ENCODE data around the gene CRX. TPM values are rescaled to one million over a fixed set of nuclear protein-coding genes. Genes with fewer than 3 reads are reported as not detected.
"Not testable (repeated sequence)": the region's sequence is repeated elsewhere in the genome, so short reads cannot be mapped to it uniquely, and the experiment has no call there.

Gene CRX
- total RNA-seq, 1 experiment from 2014 or later: not detected

GRCh38 chr19:47854459-47854858 is 32.7 kb downstream of the CRX start:
- no peak for TF ChIP-seq CTCF (IDR thresholded peaks at IDR 0.05; ENCODE audit: unreplicated experiment)
- H3K9me3 Mint-ChIP-seq (ENCODE audit: unreplicated experiment): no peaks in the 10 kb centered on the region
- no peak overlapping the region for H3K4me3 Mint-ChIP-seq (ENCODE audit: unreplicated experiment)
- CTCF ChIA-PET: no interaction called here
- peaks cover 41% of the 10 kb centered on the region for H3K27me3 Mint-ChIP-seq (ENCODE audit: insufficient read depth, unreplicated experiment)
- no peak for DNase-seq (ENCODE audit: unreplicated experiment)
- POLR2A ChIA-PET: no interaction called here
- H3K36me3 Mint-ChIP-seq (ENCODE audit: insufficient read depth, unreplicated experiment): no peaks in the 10 kb centered on the region
- no peak overlapping the region for H3K27ac Mint-ChIP-seq (ENCODE audit: low read depth, unreplicated experiment)
- intact Hi-C loops (cut with micrococcal nuclease): no loop called here
- BruUV-seq (replicated peaks): no TSS peak
- H3K4me1 Mint-ChIP-seq (ENCODE audit: insufficient read depth, unreplicated experiment): peaks cover 4% of the 10 kb centered on the region

DNA sequence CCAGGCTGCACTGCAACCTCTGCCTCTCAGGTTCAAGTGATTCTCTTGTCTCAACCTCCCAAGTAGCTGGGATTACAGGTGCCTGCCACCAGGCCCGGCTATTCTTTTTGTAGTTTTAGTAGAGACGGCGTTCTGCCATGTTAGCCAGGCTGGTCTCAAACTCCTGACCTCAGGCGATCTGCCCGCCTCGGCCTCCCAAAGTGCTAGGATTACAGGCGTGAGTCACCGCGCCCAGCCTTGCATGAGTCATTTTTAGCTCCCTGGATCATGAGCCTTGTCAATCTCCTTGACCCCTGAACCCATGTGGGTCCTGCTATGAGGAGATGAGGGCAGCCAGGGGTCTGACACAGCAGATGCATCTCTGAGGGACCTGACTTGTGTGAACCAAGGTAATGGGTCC is 36.5 kb downstream of the CRX start:
- intact Hi-C loops (cut with micrococcal nuclease); H3K27me3 Mint-ChIP-seq (ENCODE audit: insufficient read depth, unreplicated experiment); BruUV-seq (replicated peaks); H3K36me3 Mint-ChIP-seq (ENCODE audit: insufficient read depth, unreplicated experiment); H3K27ac Mint-ChIP-seq (ENCODE audit: low read depth, unreplicated experiment); H3K4me1 Mint-ChIP-seq (ENCODE audit: insufficient read depth, unreplicated experiment); H3K4me3 Mint-ChIP-seq (ENCODE audit: unreplicated experiment); POLR2A ChIA-PET; H3K9me3 Mint-ChIP-seq (ENCODE audit: unreplicated experiment): not testable (repeated sequence)
- peak; percentile 75 for DNase-seq (ENCODE audit: unreplicated experiment)
- CTCF ChIA-PET: interaction anchor here (1.1 to 1.5 kb wide), 2 partner anchors 11 to 68 kb away, joined by 3 read pairs; no protein-coding TSS in a partner anchor

GRCh38 chr19:47858646-47859285 is 37.0 kb downstream of the CRX start, which contains the start of gene TPRX2:
Gene TPRX2 (plus strand): TSS chr19:47859235. CDS start chr19:47859247, 12 bp downstream.
- H3K27ac Mint-ChIP-seq (ENCODE audit: low read depth, unreplicated experiment); POLR2A ChIA-PET; DNase-seq (ENCODE audit: unreplicated experiment); H3K4me3 Mint-ChIP-seq (ENCODE audit: unreplicated experiment); H3K4me1 Mint-ChIP-seq (ENCODE audit: insufficient read depth, unreplicated experiment); BruUV-seq (replicated peaks); H3K27me3 Mint-ChIP-seq (ENCODE audit: insufficient read depth, unreplicated experiment); H3K36me3 Mint-ChIP-seq (ENCODE audit: insufficient read depth, unreplicated experiment); intact Hi-C loops (cut with micrococcal nuclease); H3K9me3 Mint-ChIP-seq (ENCODE audit: unreplicated experiment): not testable (repeated sequence)
- CTCF ChIA-PET: interaction anchor here (1.1 to 1.5 kb wide), 2 partner anchors 10 to 69 kb away, joined by 3 read pairs; no protein-coding TSS in a partner anchor

- not testable (repeated sequence) for BruUV-seq (replicated peaks)
- intact Hi-C loops (cut with micrococcal nuclease): loop anchor here (5.0 kb wide), 1 partner anchor 148 kb away; the partner anchor contains the start of gene EHD2
Observed at GRCh38 chr19:47859838-47860237, 38.1 kb downstream of the CRX start.

DNA sequence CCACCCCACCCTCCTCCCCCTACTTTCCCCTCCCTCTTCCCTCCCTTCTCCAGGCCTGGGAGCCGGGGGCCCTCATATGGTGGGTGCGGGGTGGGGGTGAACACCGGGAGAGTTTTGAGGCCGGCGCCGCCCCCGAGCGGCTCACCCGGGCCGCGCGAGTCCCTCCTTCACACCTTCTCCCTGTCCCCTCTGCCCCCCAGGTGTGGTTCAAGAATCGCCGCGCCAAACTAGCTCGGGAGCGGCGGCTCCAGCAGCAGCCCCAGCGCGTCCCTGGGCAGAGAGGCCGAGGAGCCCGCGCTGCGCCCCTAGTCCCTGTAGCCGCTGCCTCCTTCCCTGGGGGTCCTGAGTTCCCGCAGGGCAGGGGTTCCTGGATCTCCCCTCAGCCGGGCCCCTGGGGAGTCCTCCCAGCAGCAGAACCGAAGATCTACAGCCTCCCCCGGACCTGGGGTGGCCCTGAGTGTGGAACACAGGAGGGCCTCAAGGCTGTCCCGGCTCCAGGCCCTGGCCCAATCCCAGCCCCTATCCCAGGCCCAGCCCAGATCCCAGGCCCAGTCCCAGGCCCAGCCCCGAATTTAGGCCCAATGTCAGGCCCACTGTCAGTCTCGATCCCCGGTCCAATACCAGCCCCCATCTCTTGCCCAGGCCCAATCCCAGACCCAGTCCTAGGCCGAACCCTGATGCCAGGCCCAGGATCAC is 39.0 kb downstream of the CRX start:
- Mint-ChIP-seq H3K27me3 (ENCODE audit: insufficient read depth, unreplicated experiment) (no peaks in the 10 kb centered on the region), H3K4me1 (ENCODE audit: insufficient read depth, unreplicated experiment) (no peaks in the 10 kb centered on the region), H3K27ac (ENCODE audit: low read depth, unreplicated experiment) (no peak overlapping the region), H3K36me3 (ENCODE audit: insufficient read depth, unreplicated experiment) (no peaks in the 10 kb centered on the region), H3K9me3 (ENCODE audit: unreplicated experiment) (no peaks in the 10 kb centered on the region), H3K4me3 (ENCODE audit: unreplicated experiment) (no peak overlapping the region)
- POLR2A ChIA-PET: no interaction called here
- intact Hi-C loops (cut with micrococcal nuclease): loop anchor here (5.0 kb wide), 1 partner anchor 148 kb away; the partner anchor contains the start of gene EHD2
- CTCF ChIA-PET: no interaction called here
- BruUV-seq (replicated peaks): no TSS peak
- no peak for TF ChIP-seq CTCF (IDR thresholded peaks at IDR 0.05; ENCODE audit: unreplicated experiment)
- DNase-seq (ENCODE audit: unreplicated experiment): no peak

More at GRCh38 chr19:47859838-47860237, 38.1 kb downstream of the CRX start:
- H3K36me3 Mint-ChIP-seq (ENCODE audit: insufficient read depth, unreplicated experiment); H3K27me3 Mint-ChIP-seq (ENCODE audit: insufficient read depth, unreplicated experiment); DNase-seq (ENCODE audit: unreplicated experiment); H3K4me1 Mint-ChIP-seq (ENCODE audit: insufficient read depth, unreplicated experiment); POLR2A ChIA-PET; CTCF ChIA-PET; H3K27ac Mint-ChIP-seq (ENCODE audit: low read depth, unreplicated experiment); H3K4me3 Mint-ChIP-seq (ENCODE audit: unreplicated experiment); H3K9me3 Mint-ChIP-seq (ENCODE audit: unreplicated experiment): not testable (repeated sequence)

Data from MCF 10A (cell line).